GM20431 (cell line): ENCODE data around the gene CD36.

Source experiments
- in situ Hi-C: fragments of 300-500 bp; cut with MseI, MboI; formaldehyde crosslinking; loops from one replicate; pipeline ENCODE4 v1.15.0; 2020; ENCODE audit warnings: low sequenced_read_pairs; ENCODE audit not compliant: unreplicated experiment

Gene CD36

GRCh38 chr7:80637911-80638765 is at the start of gene CD36:
CD36 (plus strand) TSS chr7:80638642; CDS start chr7:80646741, 8,099 bp downstream.
- in situ Hi-C loops = no loop called here

- in situ Hi-C loops = no loop called here
Observed at GRCh38 chr7:80589631-80590030, 48.8 kb upstream of the CD36 start.

- in situ Hi-C loops = no loop called here
Observed at GRCh38 chr7:80591654-80592053, 46.8 kb upstream of the CD36 start.

DNA sequence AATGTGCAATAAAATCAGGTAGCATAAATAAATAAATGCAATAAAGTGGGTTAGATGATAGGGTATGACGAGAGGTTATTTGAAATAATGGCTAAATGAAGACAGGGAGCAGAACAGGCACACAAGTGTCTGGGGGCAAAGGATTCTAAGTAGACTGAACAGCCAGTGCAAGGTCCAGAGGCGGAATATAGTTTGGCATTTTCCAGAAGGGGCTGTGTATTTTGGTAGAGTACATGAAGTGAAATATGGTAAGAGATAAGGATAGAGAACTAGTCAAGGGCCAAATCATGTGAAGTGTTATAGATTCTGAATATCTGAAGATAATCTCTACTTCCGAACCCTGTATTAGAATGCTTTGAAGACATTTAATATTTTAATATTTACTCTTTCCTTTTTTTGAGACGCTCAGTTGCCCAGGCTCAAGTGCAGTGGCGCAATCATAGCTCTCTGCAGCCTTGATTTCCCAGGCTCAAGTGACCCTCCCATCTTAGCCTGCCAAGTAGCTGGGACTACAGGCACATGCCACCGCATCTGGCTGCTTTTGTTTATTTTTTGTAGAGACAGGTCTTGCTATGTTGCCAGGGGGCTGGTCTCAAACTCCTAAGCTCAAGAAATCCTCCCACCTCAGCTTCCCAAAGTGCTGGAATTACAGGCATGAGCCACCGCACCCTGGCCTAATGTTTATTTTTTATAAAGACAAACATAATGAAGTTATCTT is 44.4 kb upstream of the CD36 start:
- in situ Hi-C loops = no loop called here

GRCh38 chr7:80596933-80597517 is 41.4 kb upstream of the CD36 start:
- in situ Hi-C loops = no loop called here

GRCh38 chr7:80597875-80598274 is 40.6 kb upstream of the CD36 start:
- in situ Hi-C loops = no loop called here

- in situ Hi-C loops = no loop called here
Observed at GRCh38 chr7:80600046-80600445, 38.4 kb upstream of the CD36 start.

DNA sequence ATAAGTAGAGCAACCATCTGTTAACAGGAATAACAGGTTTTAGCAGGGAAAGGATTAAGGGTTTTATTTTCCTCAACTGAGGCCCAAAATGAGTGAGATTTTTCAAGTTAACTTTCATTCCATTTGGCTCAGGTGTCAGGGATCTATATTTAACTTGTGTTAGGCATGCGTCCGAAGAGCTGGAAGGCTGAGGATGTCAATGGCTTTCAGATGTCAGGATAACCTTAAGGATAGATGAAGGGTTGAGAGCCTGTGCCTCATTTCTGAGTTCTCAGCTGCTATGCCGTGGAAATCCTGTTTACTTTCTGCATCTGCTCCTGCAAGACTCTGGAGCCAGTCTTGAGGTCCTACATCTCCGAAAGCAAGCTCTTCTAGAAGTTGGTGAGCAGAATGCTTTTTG is 36.4 kb upstream of the CD36 start:
- in situ Hi-C loops = no loop called here

DNA sequence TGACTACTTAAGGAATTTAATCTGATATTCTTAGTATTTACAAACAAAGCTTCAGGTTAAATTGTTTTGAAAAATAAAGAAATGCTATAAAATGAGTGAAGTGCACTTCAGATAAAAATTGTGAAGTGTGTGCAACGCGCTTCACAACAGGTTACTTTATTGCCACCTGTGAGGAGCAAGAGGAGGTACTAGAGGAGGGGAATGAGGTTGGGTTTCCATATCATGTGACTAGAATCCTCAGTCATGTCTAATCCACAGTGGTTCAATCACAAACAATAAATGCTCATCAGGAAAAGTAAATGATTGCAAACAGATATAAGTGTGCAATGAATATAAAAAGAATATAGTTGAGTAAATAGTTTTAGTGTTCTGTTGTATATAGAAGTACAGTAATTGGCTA is 34.5 kb upstream of the CD36 start:
- in situ Hi-C loops = no loop called here

- in situ Hi-C loops = no loop called here
Observed at GRCh38 chr7:80604436-80604835, 34.0 kb upstream of the CD36 start.

GRCh38 chr7:80607136-80607535 is 31.3 kb upstream of the CD36 start:
- in situ Hi-C loops = no loop called here

DNA sequence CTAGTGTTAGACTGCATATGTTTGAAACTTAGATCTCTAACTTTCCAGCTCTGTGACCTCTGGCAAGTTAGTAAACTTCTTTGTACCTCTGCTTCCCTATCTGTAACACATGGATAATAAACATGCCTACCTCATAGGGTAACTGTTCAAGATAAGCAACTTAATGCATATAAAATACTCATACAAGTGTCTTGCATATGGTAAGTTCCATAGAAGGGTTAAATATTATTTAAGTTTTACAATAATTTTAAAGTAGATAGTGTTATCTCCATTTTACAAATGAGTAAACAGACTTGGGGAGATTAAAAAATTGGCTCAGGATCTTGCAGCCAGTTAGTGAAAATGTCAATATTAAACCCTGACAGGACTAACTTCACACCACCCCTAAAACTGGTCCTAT is 30.1 kb upstream of the CD36 start:
- in situ Hi-C loops = no loop called here

DNA sequence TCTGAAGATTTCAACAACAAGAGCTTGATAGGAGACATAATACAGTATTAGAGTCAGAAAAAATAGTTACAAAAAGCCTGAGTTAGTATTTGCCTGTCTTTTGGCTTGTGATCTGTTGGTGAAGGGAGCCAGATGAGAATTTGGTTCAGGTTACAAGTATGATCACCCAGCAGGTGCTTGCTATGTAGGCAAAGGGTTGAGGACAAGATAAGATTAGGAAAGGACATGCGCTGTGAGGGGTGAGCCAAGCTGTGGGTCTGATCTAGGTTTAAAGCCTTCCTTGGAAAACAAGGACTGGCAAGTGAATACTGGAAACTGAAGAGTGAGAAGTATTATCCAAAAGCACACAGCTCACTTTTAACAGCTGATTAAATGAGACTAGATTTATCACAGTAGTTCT is 28.7 kb upstream of the CD36 start:
- in situ Hi-C loops = no loop called here

- in situ Hi-C loops = no loop called here
Observed at GRCh38 chr7:80611353-80611752, 27.1 kb upstream of the CD36 start.

GRCh38 chr7:80611779-80612178 is 26.7 kb upstream of the CD36 start:
- in situ Hi-C loops = no loop called here

- in situ Hi-C loops = no loop called here
Observed at GRCh38 chr7:80612880-80613279, 25.6 kb upstream of the CD36 start.

DNA sequence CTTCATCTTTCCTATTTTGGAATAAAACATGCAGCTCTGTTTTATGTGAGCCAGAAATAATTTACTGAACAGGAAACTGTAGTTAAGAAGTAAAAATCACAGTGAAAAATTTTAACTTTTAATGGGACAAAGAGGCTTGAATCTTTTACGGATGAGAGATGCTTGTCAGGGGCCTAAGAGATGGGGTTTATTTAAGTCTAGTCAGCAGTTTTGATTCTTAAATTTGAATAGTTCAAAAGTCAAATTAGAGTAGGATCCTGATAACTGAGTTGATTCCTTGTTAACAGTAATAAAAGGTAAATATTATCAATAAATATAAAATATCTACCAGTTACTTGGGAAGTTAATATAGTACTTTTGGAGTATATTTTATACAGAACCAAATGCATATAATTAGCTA is 24.9 kb upstream of the CD36 start:
- in situ Hi-C loops = no loop called here

GRCh38 chr7:80614851-80615271 is 23.6 kb upstream of the CD36 start:
- in situ Hi-C loops = no loop called here

- in situ Hi-C loops = no loop called here
Observed at GRCh38 chr7:80618096-80618495, 20.3 kb upstream of the CD36 start.

GRCh38 chr7:80619741-80620140 is 18.7 kb upstream of the CD36 start:
- in situ Hi-C loops = no loop called here

GRCh38 chr7:80622541-80622940 is 15.9 kb upstream of the CD36 start:
- in situ Hi-C loops = no loop called here
